OCI-LY3 (cell line): ENCODE data around the gene SIK1.

Source experiments
- CTCF ChIP-seq: fragments of 200-600, 300-600 bp; sonication (generic); IDR thresholded peaks from 2 replicates; pipeline ENCODE4 v1.5.1; 2014; ENCODE audit warnings: antibody characterized with exemption, low read length, low read depth
- EZH2phosphoT487 ChIP-seq: fragments of 200-600 bp; shearing (Covaris generic); IDR thresholded peaks from 2 replicates; pipeline ENCODE4 v1.6.1; 2018; ENCODE audit warnings: antibody characterized with exemption, mixed run types, low read depth

GRCh38 chr21:43365611-43366426 lies 61.1 kb downstream of the SIK1 start:
- no peak for TF ChIP-seq CTCF
- no peak for TF ChIP-seq EZH2phosphoT487
